Brain microvascular endothelial cell (primary cell): Measurements from ENCODE around the gene PRKN.

Experiments
- DNase-seq: peaks from one replicate; pipeline ENCODE4 v3.0.0-alpha.2; 2020
- H3K27ac ChIP-seq: fragments of 250-450 bp; sonication (Bioruptor Pico); 2 replicates; pipeline ENCODE4 v1.5.1; 2020; ENCODE audit warnings: mild to moderate bottlenecking, moderate library complexity
- H3K27me3 ChIP-seq: fragments of 250-450 bp; sonication (Bioruptor Pico); replicated peaks from 2 replicates; pipeline ENCODE4 v1.5.1; 2020; ENCODE audit warnings: mild to moderate bottlenecking
- H3K36me3 ChIP-seq: fragments of 250-450 bp; sonication (Bioruptor Pico); replicated peaks from 2 replicates; pipeline ENCODE4 v1.5.1; 2020; ENCODE audit warnings: mild to moderate bottlenecking
- H3K4me3 ChIP-seq: 2 replicates; pipeline ENCODE4 v1.5.1; 2011; ENCODE audit warnings: low read depth, mild to moderate bottlenecking, control low read depth, low read length, moderate library complexity
- CTCF ChIP-seq: IDR thresholded peaks from 2 replicates; pipeline ENCODE4 v1.5.1; 2011; ENCODE audit warnings: low read depth, mild to moderate bottlenecking, moderate library complexity, low read length, control low read depth, inconsistent platforms; ENCODE audit errors: missing control alignments
- in situ Hi-C: cut with HindIII; loops from 2 replicates; pipeline ENCODE4 v1.10.0; 2017; ENCODE audit warnings: low sequenced_read_pairs, low pct_ligation_motif_present

PRKN gene

GRCh38 chr6:162364488-162364887, 363.1 kb downstream of the PRKN start:
- no peaks in the 10 kb centered on the region for H3K27me3 ChIP-seq
- DNase-seq = no peak
- no peak for TF ChIP-seq CTCF
- in situ Hi-C loops = no loop called here
- H3K36me3 ChIP-seq = no peaks in the 10 kb centered on the region
- no peak overlapping the region for H3K27ac ChIP-seq
- no peak overlapping the region for H3K4me3 ChIP-seq

- no peak for TF ChIP-seq CTCF
- Histone ChIP-seq H3K27me3 (no peaks in the 10 kb centered on the region), H3K4me3 (no peak overlapping the region), H3K27ac (no peak overlapping the region), H3K36me3 (no peaks in the 10 kb centered on the region)
- no peak for DNase-seq
- in situ Hi-C loops = no loop called here
Observed at GRCh38 chr6:162363757-162364156, 363.8 kb downstream of the PRKN start.

GRCh38 chr6:162360901-162361567, 366.5 kb downstream of the PRKN start:
- Histone ChIP-seq H3K27ac (no peak overlapping the region), H3K36me3 (no peaks in the 10 kb centered on the region), H3K4me3 (no peak overlapping the region), H3K27me3 (no peaks in the 10 kb centered on the region)
- TF ChIP-seq CTCF = no peak
- DNase-seq = no peak
- in situ Hi-C loops = no loop called here

DNA sequence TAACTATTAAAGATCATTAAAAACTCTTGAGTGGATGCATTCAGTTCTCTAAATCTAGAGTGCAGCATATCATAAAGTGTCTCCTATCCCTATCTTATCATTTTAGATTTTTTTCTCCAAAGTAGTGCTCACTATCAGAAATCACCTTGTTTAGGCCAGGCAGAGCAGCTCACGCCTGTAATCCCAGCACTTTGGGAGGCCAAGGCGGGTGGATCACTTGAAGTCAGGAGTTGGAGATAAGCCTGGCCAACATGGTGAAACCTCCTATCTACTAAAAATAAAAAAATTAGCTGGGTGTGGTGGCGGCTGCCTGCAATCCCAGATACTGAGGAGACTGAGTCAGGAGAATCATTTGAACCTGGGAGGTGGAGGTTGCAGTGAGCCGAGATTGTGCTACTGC, 368.9 kb downstream of the PRKN start:
- H3K4me3 ChIP-seq = no peak overlapping the region
- in situ Hi-C loops = no loop called here
- H3K36me3 ChIP-seq = no peaks in the 10 kb centered on the region
- TF ChIP-seq CTCF = no peak
- no peak overlapping the region for H3K27ac ChIP-seq
- H3K27me3 ChIP-seq = no peaks in the 10 kb centered on the region
- DNase-seq = no peak

DNA sequence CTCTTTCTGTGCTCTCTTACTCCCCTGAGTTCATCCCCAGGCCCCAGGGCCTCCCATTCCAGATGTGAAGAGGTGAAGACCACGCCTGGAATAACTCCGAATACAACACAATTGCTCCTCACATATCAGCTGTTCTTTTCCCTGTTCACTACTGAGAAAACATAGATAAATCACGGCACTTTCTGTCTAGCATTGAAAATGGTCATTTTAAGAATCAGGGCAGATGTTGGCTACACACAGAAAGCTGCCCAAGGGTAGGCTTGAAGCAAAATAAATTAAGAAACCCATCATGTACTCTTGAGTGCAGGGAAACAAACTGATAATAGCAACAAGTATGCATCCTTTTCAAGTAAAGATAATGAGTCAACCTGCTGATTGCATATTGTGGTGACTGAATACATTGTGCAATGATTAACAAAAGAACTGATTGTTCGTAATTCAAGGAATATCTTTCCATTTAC, 382.5 kb downstream of the PRKN start:
- H3K27ac ChIP-seq = no peak overlapping the region

More for the DNA sequence above, 382.5 kb downstream of the PRKN start:
- DNase-seq = no peak
- Histone ChIP-seq H3K36me3 (no peaks in the 10 kb centered on the region), H3K27me3 (no peaks in the 10 kb centered on the region), H3K4me3 (no peak overlapping the region)
- TF ChIP-seq CTCF = no peak
- in situ Hi-C loops = no loop called here
